ENCODE results near the gene HLA-F.

The HLA-F gene

DNA sequence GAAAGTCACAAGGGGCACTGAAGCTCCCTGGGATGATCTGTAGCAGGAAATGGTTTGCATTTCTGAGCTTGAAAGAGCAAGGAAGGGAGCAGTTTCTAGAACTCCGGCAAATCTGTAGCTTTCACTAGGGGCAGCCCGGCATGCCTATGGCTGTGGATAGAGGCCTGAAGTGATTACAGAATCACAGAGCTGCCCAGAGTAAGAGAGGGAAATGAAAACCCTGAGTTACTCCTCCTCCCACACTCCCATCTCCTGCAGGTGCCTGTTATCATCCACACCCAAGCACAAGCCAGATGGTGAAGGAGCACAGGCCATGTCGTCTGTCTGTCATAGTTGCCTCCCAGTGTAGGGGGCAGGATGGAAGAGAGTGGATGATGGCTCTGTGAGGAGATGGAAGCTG, 37.1 kb downstream of the HLA-F start:
- DNase-seq (ENCODE audit: low read depth in 2 of 2, low spot score in 1 of 2) = no peak

DNA sequence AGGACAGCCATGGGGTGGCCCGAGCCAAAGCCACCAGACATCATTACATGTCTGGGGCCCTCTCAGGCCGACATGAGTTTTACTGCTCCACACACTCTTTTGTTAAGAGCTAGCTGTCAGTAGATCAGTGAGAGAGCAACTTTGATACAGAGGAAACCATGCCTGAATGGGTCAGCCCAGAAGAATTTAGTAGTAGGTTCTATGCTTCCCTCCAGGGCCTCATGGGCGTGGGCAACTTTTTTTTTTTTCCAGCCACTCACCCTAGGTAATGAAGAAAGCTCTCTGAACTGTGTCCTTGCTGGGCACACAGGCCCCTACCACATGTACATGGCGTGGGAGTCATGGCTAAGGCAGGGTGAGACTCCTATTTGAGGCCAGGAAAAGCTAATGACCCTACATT, 38.8 kb downstream of the HLA-F start:
- DNase-seq (ENCODE audit: low read depth in 2 of 2, low spot score in 1 of 2) = no peak

DNA sequence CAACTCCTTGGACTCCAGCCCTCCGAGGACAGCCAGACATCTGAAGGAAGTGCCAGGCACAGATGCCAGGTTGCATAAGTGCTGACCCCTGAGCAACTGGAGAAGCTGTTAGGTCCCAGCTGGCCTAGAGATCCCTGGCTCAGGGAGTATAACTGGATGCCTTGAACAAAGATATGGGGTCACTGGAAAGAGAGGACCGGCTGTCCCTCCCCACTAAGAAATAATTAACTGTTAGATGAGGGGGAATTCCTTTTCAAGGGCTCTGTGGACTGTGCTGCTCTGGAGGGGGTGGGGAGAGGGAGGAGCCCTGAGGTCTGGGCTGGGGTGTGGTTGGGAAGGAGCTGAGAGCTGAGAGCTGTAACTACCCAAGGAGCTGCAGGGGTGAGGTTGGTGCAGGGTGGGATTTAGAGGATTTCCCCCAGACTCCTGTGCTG, 39.6 kb downstream of the HLA-F start:
- no peak for DNase-seq (ENCODE audit: low read depth in 2 of 2, low spot score in 1 of 2)

DNA sequence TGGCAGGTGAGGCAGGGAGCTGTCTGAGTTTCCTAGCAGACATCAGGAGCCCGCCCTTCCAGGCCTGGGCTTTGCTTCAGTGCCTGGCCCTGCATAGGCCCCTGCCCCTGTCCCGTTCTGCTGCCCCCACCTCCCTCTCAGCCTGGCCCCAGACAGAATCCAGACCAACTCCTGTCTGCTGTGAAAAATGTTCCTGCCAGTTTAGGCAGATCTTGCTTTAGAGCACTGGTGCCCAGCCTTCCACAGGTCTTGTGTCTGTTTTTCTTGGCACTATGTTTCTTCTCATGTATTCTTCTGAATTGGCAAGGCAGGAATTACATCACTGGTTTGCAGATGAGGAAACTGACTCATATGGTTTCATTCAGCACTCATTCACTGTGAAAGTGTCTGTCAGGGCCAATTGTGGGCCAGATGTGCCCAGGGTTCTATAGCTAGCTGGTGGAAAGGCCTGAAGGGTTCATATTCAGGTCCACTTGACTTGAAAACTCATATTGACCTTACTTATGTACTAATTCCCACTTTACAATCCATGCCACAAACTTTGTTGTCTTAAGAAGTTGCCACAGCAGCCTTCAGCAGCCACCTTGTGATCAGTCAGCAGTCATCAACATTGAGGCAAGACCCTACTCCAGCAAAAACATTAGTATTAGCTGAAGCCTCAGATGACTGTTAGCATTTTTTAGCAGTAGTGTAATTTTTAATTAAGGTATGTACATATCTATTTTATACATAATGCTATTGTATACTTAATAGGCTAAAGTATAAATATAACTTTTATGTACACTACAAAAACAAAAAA, 40.5 kb downstream of the HLA-F start:
- DNase-seq (ENCODE audit: low read depth in 2 of 2, low spot score in 1 of 2) = no peak

DNA sequence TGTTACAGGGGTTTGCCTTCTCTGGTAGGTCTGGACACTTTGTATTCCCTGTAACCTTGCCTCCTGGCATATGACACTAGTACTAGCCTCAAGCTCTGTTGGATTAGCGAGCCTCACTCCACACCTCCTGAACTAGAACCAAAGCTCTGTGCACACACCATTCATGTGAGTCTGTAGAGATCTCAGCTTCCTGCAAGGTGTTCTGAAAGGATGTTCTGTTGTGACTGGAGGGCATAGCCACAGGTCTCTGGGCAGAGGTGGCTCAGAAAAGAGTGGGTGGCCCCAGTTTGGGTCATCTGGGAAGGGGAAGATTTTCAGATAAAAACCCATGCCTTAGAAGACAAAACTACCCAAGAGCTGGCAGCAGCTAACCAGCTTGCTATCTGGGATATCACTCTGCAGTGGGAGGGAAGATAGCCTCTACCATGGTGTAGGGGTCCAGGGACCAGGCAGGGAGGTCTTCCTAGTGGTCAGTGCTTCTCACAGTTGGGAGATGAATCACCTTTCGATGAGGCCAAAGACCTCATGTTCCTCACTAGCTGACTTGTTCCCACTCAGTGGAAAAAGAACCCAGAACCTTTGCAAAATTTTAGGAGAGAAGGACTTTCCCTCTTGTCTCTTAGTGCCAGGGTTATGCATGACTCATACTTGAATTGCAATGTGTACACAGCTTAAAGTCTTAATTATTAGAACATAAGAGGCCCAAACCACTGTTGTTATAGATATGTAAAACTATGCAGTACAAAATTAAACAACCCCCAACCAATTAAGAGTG, 41.4 kb downstream of the HLA-F start:
- no peak for DNase-seq (ENCODE audit: low read depth in 2 of 2, low spot score in 1 of 2)

DNA sequence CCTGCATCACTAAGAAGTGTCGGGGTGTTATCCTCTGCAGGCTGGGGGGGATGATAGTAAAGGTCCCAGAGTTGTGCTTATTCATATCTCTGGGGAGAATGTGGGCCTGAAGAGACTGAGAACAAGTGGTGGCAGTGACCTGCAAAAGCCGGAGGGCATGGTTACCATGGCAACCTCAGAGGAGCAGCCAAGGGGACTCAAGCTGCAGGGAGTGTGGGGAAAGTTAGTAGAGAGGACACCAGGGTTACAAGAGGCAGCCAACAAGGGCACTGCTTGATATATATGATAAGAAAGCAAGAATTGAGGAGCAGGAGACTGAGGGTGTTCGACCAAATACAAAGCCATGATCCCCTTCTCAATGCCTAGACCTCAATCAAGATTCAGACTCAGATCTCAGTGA, 46.1 kb downstream of the HLA-F start:
- no peak for DNase-seq (ENCODE audit: low read depth in 2 of 2, low spot score in 1 of 2)

DNA sequence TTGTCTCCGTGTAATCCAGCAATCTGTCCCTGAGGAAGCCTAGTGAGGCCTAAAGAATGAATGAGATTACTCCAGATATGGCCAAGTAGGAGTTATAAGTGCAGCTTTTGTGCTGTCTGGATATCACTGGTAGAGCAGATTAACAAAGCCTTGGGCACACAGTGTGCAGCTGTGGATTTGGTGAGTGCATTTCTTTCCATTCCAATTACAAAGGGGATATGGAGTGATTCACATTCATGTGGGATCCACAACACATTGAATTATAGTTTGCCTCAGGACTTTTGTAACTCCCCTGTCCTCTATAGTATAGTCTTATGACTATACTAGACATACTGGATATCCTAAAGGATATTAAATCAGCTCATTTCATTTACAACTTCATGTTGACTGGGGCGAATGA, 47.1 kb downstream of the HLA-F start:
- no peak for DNase-seq (ENCODE audit: low read depth in 2 of 2, low spot score in 1 of 2)

DNA sequence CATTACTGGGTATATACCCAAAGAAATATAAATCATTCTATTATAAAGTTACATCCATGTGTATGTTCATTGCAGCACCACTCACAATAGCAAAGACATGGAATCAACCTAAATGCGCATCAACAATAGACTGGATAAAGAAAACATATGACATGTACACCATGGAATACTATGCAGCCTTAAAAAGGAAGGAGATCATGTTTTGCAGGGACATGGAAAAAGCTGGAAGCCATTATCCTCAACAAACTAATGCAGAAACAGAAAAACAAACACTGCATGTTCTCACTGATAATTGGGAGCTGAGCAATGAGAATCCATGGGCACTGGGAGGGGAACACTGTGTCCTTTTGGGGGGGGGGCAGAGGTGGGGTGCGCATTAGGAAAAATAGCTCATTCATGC, 53.5 kb downstream of the HLA-F start:
- DNase-seq (ENCODE audit: low read depth in 2 of 2, low spot score in 1 of 2) = no peak

Data from stimulated activated CD8-positive, alpha-beta memory T cell treated with anti-CD3 and anti-CD28 coated beads, Interleukin-4, amount 100 ng/mL, for 1 hour (primary cell).